ENCODE data around the gene TSC22D3.
A peak's percentile ranks its signal among the peaks of the same experiment; 100 is the strongest.

Gene TSC22D3

GRCh38 chrX:107730298-107730655 is 45.3 kb downstream of the TSC22D3 start:
- no peak for DNase-seq

- DNase-seq = no peak
These were observed 45.9 kb downstream of the TSC22D3 start for GRCh38 chrX:107729558-107730297.

- no peak for DNase-seq
These were observed 47.1 kb downstream of the TSC22D3 start for GRCh38 chrX:107728371-107729099.

GRCh38 chrX:107726816-107727534 is 48.6 kb downstream of the TSC22D3 start:
- DNase-seq = no peak

- no peak for DNase-seq
These were observed 49.6 kb downstream of the TSC22D3 start for GRCh38 chrX:107725761-107726555.

- DNase-seq = no peak
These were observed 50.9 kb downstream of the TSC22D3 start for GRCh38 chrX:107724653-107725052.

GRCh38 chrX:107723511-107723910 is 52.1 kb downstream of the TSC22D3 start:
- no peak for DNase-seq

GRCh38 chrX:107721966-107722707 is 53.5 kb downstream of the TSC22D3 start:
- no peak for DNase-seq

- no peak for DNase-seq
These were observed 54.3 kb downstream of the TSC22D3 start for GRCh38 chrX:107721318-107721717.

- peak; percentile 25 to 28 for DNase-seq
These were observed 57.4 kb downstream of the TSC22D3 start for GRCh38 chrX:107718156-107718621.

GRCh38 chrX:107716816-107717700 is 58.5 kb downstream of the TSC22D3 start:
- DNase-seq = peak; percentile 11 to 28

GRCh38 chrX:107716118-107716684 is 59.4 kb downstream of the TSC22D3 start:
- DNase-seq = no peak

GRCh38 chrX:107715331-107716117 is 60.1 kb downstream of the TSC22D3 start:
- DNase-seq = no peak

GRCh38 chrX:107714206-107714891 is 61.2 kb downstream of the TSC22D3 start:
- no peak for DNase-seq

GRCh38 chrX:107713543-107714205 is 61.9 kb downstream of the TSC22D3 start:
- no peak for DNase-seq

- DNase-seq = no peak
These were observed 62.4 kb downstream of the TSC22D3 start for GRCh38 chrX:107713203-107713542.

- DNase-seq = no peak
These were observed 63.1 kb downstream of the TSC22D3 start for GRCh38 chrX:107712231-107713202.

Data from SHP77 (cell line).